Mesenchymal stem cell (in vitro differentiated cells and primary cell): ENCODE data around the gene SAP30L.

Source experiments
- DNase-seq: peaks from one replicate; pipeline ENCODE4 v3.0.0-alpha.2; 2013
- H2AFZ ChIP-seq: one replicate; pipeline ENCODE4 v1.6.1; 2013; ENCODE audit warnings: low read depth, mild to moderate bottlenecking, control low read depth, inconsistent platforms, low read length, moderate library complexity
- H2AK5ac ChIP-seq: 2 replicates; pipeline ENCODE4 v1.6.1; 2013; ENCODE audit warnings: low read length, moderate library complexity, mild to moderate bottlenecking, inconsistent platforms; ENCODE audit not compliant: severe bottlenecking
- H2BK120ac ChIP-seq: one replicate; pipeline ENCODE4 v1.6.1; 2013; ENCODE audit warnings: low read depth, mild to moderate bottlenecking, inconsistent platforms, low read length, moderate library complexity
- H2BK12ac ChIP-seq, 2 experiments: one replicate each; pipeline ENCODE4 v1.6.1; 2013; ENCODE audit warnings: inconsistent platforms in 2 of 2, low read length in 2 of 2, mild to moderate bottlenecking in 2 of 2, moderate library complexity in 2 of 2, control low read depth in 1 of 2
- H2BK15ac ChIP-seq: one replicate; pipeline ENCODE4 v1.6.1; 2013; ENCODE audit warnings: mild to moderate bottlenecking, low read depth, inconsistent platforms; ENCODE audit not compliant: poor library complexity, severe bottlenecking
- H2BK5ac ChIP-seq: 2 replicates; pipeline ENCODE4 v1.6.1; 2013; ENCODE audit warnings: low read depth, mild to moderate bottlenecking, low read length, control low read depth, inconsistent platforms; ENCODE audit not compliant: poor library complexity, severe bottlenecking
- H3K14ac ChIP-seq, 2 experiments: one replicate each; pipeline ENCODE4 v1.6.1; 2013; ENCODE audit warnings: inconsistent platforms in 2 of 2, low read length in 2 of 2, control low read depth in 1 of 2, mild to moderate bottlenecking in 1 of 2, moderate library complexity in 1 of 2
- H3K18ac ChIP-seq, 2 experiments: one replicate each; pipeline ENCODE4 v1.6.1; 2013; ENCODE audit warnings: inconsistent platforms in 2 of 2, low read length in 2 of 2, control low read depth in 1 of 2, low read depth in 1 of 2, mild to moderate bottlenecking in 1 of 2
- H3K23ac ChIP-seq, 2 experiments: one replicate each; pipeline ENCODE4 v1.6.1; 2013; ENCODE audit warnings: inconsistent platforms in 2 of 2, low read length in 2 of 2, mild to moderate bottlenecking in 2 of 2, moderate library complexity in 2 of 2, control low read depth in 1 of 2
- H3K27ac ChIP-seq: 2 replicates; pipeline ENCODE4 v1.5.1; 2013; ENCODE audit warnings: mild to moderate bottlenecking, moderate library complexity, low read length, control low read depth, inconsistent platforms; ENCODE audit not compliant: poor library complexity, severe bottlenecking
- H3K27me3 ChIP-seq, 2 experiments: 2 replicates each; pipeline versions ENCODE4 v1.6.1 to v1.7.0; 2013; ENCODE audit warnings: low read length in 2 of 2, mild to moderate bottlenecking in 2 of 2, moderate library complexity in 2 of 2, control low read depth in 1 of 2, inconsistent platforms in 1 of 2; ENCODE audit not compliant: control insufficient read depth in 1 of 2, insufficient read depth in 1 of 2
- H3K36me3 ChIP-seq, 2 experiments: 2 replicates each; pipeline versions ENCODE4 v1.6.1 to v1.7.0; 2013; ENCODE audit warnings: low read length in 2 of 2, control low read depth in 1 of 2, inconsistent platforms in 1 of 2, low read depth in 1 of 2, mild to moderate bottlenecking in 1 of 2; ENCODE audit not compliant: insufficient read depth in 2 of 2, control insufficient read depth in 1 of 2
- H3K4ac ChIP-seq, 2 experiments: one replicate each; pipeline ENCODE4 v1.6.1; 2013; ENCODE audit warnings: inconsistent platforms in 2 of 2, low read length in 2 of 2, mild to moderate bottlenecking in 2 of 2, moderate library complexity in 2 of 2, control low read depth in 1 of 2, low read depth in 1 of 2
- H3K4me1 ChIP-seq: 2 replicates; pipeline ENCODE4 v1.6.1; 2013; ENCODE audit warnings: low read depth, low read length, control low read depth; ENCODE audit not compliant: control insufficient read depth, insufficient read depth
- H3K4me2 ChIP-seq: 2 replicates; pipeline ENCODE4 v1.6.1; 2013; ENCODE audit warnings: low read length, mild to moderate bottlenecking, inconsistent platforms; ENCODE audit not compliant: poor library complexity, severe bottlenecking
- H3K4me3 ChIP-seq, 2 experiments: 2 replicates each; pipeline versions ENCODE4 v1.5.1 to v1.7.0; 2013; ENCODE audit warnings: low read length in 2 of 2, mild to moderate bottlenecking in 2 of 2, control low read depth in 1 of 2, low read depth in 1 of 2; ENCODE audit not compliant: insufficient read depth in 1 of 2
- H3K79me1 ChIP-seq: replicated peaks from 2 replicates; pipeline ENCODE4 v1.6.1; 2013; ENCODE audit warnings: mild to moderate bottlenecking, control low read depth, low read length, inconsistent platforms; ENCODE audit not compliant: poor library complexity, severe bottlenecking
- H3K9ac ChIP-seq: 2 replicates; pipeline ENCODE4 v1.7.0; 2013; ENCODE audit warnings: mild to moderate bottlenecking, low read length, moderate library complexity
- H3K9me3 ChIP-seq: 2 replicates; pipeline ENCODE4 v1.7.0; 2013; ENCODE audit warnings: mild to moderate bottlenecking, low read length; ENCODE audit not compliant: control insufficient read depth
- H4K8ac ChIP-seq: one replicate; pipeline ENCODE4 v1.6.1; 2013; ENCODE audit warnings: inconsistent platforms, mild to moderate bottlenecking, low read length, moderate library complexity
- H4K91ac ChIP-seq: one replicate; pipeline ENCODE4 v1.6.1; 2013; ENCODE audit warnings: mild to moderate bottlenecking, low read length, inconsistent platforms
- WGBS: methylation state at CpG from one replicate; pipeline ENCODE4 v1.1.7; 2013; ENCODE audit warnings: mixed read lengths; 5-methylcytosine and 5-hydroxymethylcytosine counted together

Gene SAP30L

DNA sequence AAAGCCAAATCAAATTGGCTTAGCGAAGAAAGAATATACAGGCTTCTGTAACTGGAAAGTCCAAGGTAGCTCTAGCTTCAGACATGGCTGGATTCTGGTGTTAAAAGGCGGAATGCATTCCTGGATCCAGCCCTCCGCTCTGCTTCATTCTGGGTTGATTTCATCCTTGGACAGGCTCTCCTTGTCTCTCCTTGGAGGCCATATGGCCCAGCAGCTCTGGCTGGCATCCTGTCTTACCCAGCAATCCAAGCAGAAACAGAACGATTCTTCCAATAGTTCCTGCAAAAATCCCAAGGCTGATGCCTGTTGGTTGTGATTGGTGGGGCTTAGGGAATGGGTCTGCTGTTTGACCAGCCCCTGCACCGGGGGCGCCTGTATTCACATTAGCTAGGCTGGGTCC, 37.0 kb upstream of the SAP30L start:
- no peak overlapping the region for H3K4me3 ChIP-seq
- peaks cover 24 to 41% of the 10 kb centered on the region in 2 experiments for H3K36me3 ChIP-seq
- H2AK5ac ChIP-seq = no peak overlapping the region
- H3K79me1 ChIP-seq = peaks cover 2% of the 10 kb centered on the region
- H3K27me3 ChIP-seq = no peaks in the 10 kb centered on the region
- H2BK120ac ChIP-seq = no peak overlapping the region
- H2BK15ac ChIP-seq = no peak overlapping the region
- no peak overlapping the region for H3K18ac ChIP-seq
- no peak overlapping the region for H3K23ac ChIP-seq
- 89% methylated on average over 6 of the region's 6 CpGs for WGBS
- H3K27ac ChIP-seq = no peak overlapping the region
- no peak overlapping the region for H2BK12ac ChIP-seq
- H3K4me2 ChIP-seq = no peak overlapping the region
- H4K91ac ChIP-seq = no peak overlapping the region
- H3K4ac ChIP-seq = no peak overlapping the region
- DNase-seq = no peak
- no peak overlapping the region for H2AFZ ChIP-seq
- H3K14ac ChIP-seq = no peak overlapping the region
- no peak overlapping the region for H3K9ac ChIP-seq
- H3K9me3 ChIP-seq = no peaks in the 10 kb centered on the region
- no peak overlapping the region for H4K8ac ChIP-seq
- no peak overlapping the region for H2BK5ac ChIP-seq
- H3K4me1 ChIP-seq = peaks cover 8% of the 10 kb centered on the region

GRCh38 chr5:154409230-154409840, 36.5 kb upstream of the SAP30L start:
- no peak overlapping the region for H2BK5ac ChIP-seq
- H3K36me3 ChIP-seq = peaks cover 24 to 38% of the 10 kb centered on the region in 2 experiments
- H3K4me2 ChIP-seq = no peak overlapping the region
- H2BK120ac ChIP-seq = no peak overlapping the region
- H2BK12ac ChIP-seq = no peak overlapping the region
- H3K9me3 ChIP-seq = no peaks in the 10 kb centered on the region
- no peak overlapping the region for H3K4ac ChIP-seq
- H3K9ac ChIP-seq = no peak overlapping the region
- no peak overlapping the region for H3K14ac ChIP-seq
- no peak for DNase-seq
- H2AFZ ChIP-seq = no peak overlapping the region
- H3K27ac ChIP-seq = no peak overlapping the region
- peaks cover 2% of the 10 kb centered on the region for H3K79me1 ChIP-seq
- no peak overlapping the region for H3K18ac ChIP-seq
- H4K91ac ChIP-seq = no peak overlapping the region
- no peak overlapping the region for H2AK5ac ChIP-seq
- WGBS = 96% methylated on average over 15 of the region's 15 CpGs
- peaks cover 5% of the 10 kb centered on the region for H3K4me1 ChIP-seq
- H4K8ac ChIP-seq = no peak overlapping the region
- H3K4me3 ChIP-seq = no peak overlapping the region
- H3K27me3 ChIP-seq = no peaks in the 10 kb centered on the region
- H3K23ac ChIP-seq = no peak overlapping the region
- H2BK15ac ChIP-seq = no peak overlapping the region

DNA sequence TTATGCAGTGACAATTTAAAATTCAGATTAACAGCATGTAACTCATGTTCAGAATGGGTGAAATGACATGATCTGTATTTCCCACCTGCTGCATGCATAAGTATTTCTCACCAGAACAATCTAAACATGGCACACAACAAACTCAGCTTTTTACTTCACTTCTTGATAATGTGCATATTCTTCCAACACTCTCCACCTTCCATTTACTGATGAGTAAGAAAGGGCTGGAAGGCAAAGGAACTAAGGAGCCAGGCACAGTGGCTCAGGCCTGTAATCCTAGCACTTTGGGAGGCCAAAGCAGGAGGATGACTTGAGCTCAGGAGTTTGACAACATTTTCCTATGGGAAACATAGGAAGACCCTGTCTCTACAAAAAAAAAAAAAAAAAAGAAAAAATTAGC, 35.8 kb upstream of the SAP30L start:
- Histone ChIP-seq H3K9ac (no peak overlapping the region), H3K27me3 (no peaks in the 10 kb centered on the region), H3K18ac (no peak overlapping the region), H3K23ac (no peak overlapping the region), H3K4ac (no peak overlapping the region), H2BK15ac (no peak overlapping the region), H3K4me3 (no peak overlapping the region), H3K9me3 (no peaks in the 10 kb centered on the region), H4K8ac (no peak overlapping the region), H3K79me1 (peaks cover 2% of the 10 kb centered on the region), H3K4me1 (peaks cover 3% of the 10 kb centered on the region), H3K36me3 (peaks cover 24 to 38% of the 10 kb centered on the region in 2 experiments), H2BK120ac (no peak overlapping the region), H4K91ac (no peak overlapping the region), H3K27ac (no peak overlapping the region), H2BK12ac (no peak overlapping the region), H3K14ac (no peak overlapping the region), H2AFZ (no peak overlapping the region), H2BK5ac (no peak overlapping the region), H3K4me2 (no peak overlapping the region), H2AK5ac (no peak overlapping the region)
- no peak for DNase-seq

GRCh38 chr5:154410786-154411185, 35.0 kb upstream of the SAP30L start:
- Histone ChIP-seq H3K4me2 (no peak overlapping the region), H3K18ac (no peak overlapping the region), H4K8ac (no peak overlapping the region), H3K79me1 (peaks cover 2% of the 10 kb centered on the region), H4K91ac (no peak overlapping the region), H3K4me3 (no peak overlapping the region), H3K14ac (no peak overlapping the region), H2BK120ac (no peak overlapping the region), H3K4ac (no peak overlapping the region), H3K9ac (no peak overlapping the region), H3K9me3 (no peaks in the 10 kb centered on the region), H3K4me1 (no peaks in the 10 kb centered on the region), H3K27me3 (no peaks in the 10 kb centered on the region), H2AK5ac (no peak overlapping the region), H3K36me3 (peaks cover 24 to 40% of the 10 kb centered on the region in 2 experiments), H2BK15ac (no peak overlapping the region), H2BK5ac (no peak overlapping the region), H3K23ac (no peak overlapping the region), H2AFZ (no peak overlapping the region), H3K27ac (no peak overlapping the region), H2BK12ac (no peak overlapping the region)
- WGBS = 82% methylated on average over 6 of the region's 6 CpGs
- no peak for DNase-seq
